HCT116 (cell line): ENCODE data around the gene IL1F10. TPM values are rescaled to one million over a fixed set of nuclear protein-coding genes. Genes with fewer than 3 reads are reported as not detected.

ENCODE experiments used
- ATAC-seq: fragments of 200-7000 bp; cut with Tn5 transposase; 2 replicates; pipeline ENCODE4 v1.9.1; 2020; ENCODE audit warnings: mild to moderate bottlenecking, moderate library complexity
- BruUV-seq: library from RNA; stranded (reverse); fragments of 400-500 nt; replicated peaks from 2 replicates; lab custom pipeline; 2021; lab: Mats Ljungman, UMichigan
- CTCF ChIA-PET: fragments of 300-600 bp; sonication (Branson Sonifier 250); formaldehyde crosslinking; loops from one replicate; lab custom pipeline; 2021; ENCODE audit warnings: antibody characterized with exemption; lab: Charles Lee
- POLR2A ChIA-PET: fragments of 300-600, 350-600 bp; sonication (Branson Sonifier 250); formaldehyde crosslinking; loops from one replicate; lab custom pipeline; 2021; ENCODE audit warnings: antibody characterized with exemption; lab: Charles Lee
- RAD21 ChIA-PET, 2 experiments: fragments of 300-600 bp; sonication (Branson Sonifier 250); formaldehyde crosslinking; loops; one replicate each; lab custom pipeline; 2023; ENCODE audit warnings: low total read pairs in 2 of 2; ENCODE audit not compliant: uncharacterized antibody in 2 of 2, unreplicated experiment in 2 of 2, low non-redundant PET in 1 of 2; lab: Charles Lee
- DNase-seq: peaks from one replicate; pipeline ENCODE4 v3.0.0-alpha.2; 2010; ENCODE audit warnings: low read depth, low spot score
- H2AFZ ChIP-seq: fragments of 200-600 bp; shearing (Covaris generic), sonication (generic); 2 replicates; pipeline ENCODE4 v1.6.1; 2017; ENCODE audit warnings: low read depth, mixed run types, mixed read lengths, antibody characterized with exemption, low read length; ENCODE audit not compliant: poor library complexity, severe bottlenecking
- H3K27ac ChIP-seq: 2 replicates; pipeline ENCODE4 v1.5.1; 2012; ENCODE audit warnings: low read depth, low read length
- H3K27me3 ChIP-seq: fragments of 200-600 bp; sonication (generic); 2 replicates; pipeline ENCODE4 v1.6.1; 2016; ENCODE audit warnings: mixed run types, low read length, mixed read lengths; ENCODE audit not compliant: insufficient read depth
- H3K36me3 ChIP-seq, 2 experiments: fragments of 200-500 bp in 1 of 2; fragments of 200-600 bp in 1 of 2; sonication (Bioruptor generic) in 1 of 2; sonication (generic) in 1 of 2; 2 replicates each; pipeline versions ENCODE4 v1.5.1 to v1.6.1; 2014 to 2016; ENCODE audit warnings: low read length in 2 of 2, inconsistent platforms in 1 of 2, mixed read lengths in 1 of 2, mixed run types in 1 of 2; ENCODE audit not compliant: insufficient read depth in 2 of 2, control insufficient read depth in 1 of 2
- H3K4me1 ChIP-seq, 2 experiments: fragments of 200-600 bp in 1 of 2; sonication (generic) in 1 of 2; 2 replicates each; pipeline versions ENCODE4 v1.5.1 to v1.6.1; 2012 to 2017; ENCODE audit warnings: low read length in 2 of 2, inconsistent platforms in 1 of 2, mild to moderate bottlenecking in 1 of 2, mixed read lengths in 1 of 2, mixed run types in 1 of 2, moderate library complexity in 1 of 2; ENCODE audit not compliant: insufficient read depth in 2 of 2, control insufficient read depth in 1 of 2
- H3K4me2 ChIP-seq: fragments of 200-600 bp; sonication (generic); 2 replicates; pipeline ENCODE4 v1.6.1; 2017; ENCODE audit warnings: mixed run types, low read length, mixed read lengths
- H3K4me3 ChIP-seq, 2 experiments: fragments of 200-600 bp in 1 of 2; sonication (generic) in 1 of 2; replicated peaks in 1 of 2; 2 replicates each; pipeline ENCODE4 v1.5.1; 2011 to 2016; ENCODE audit warnings: low read length in 2 of 2, control low read depth in 1 of 2, low read depth in 1 of 2, mild to moderate bottlenecking in 1 of 2, mixed read lengths in 1 of 2, mixed run types in 1 of 2
- H3K79me2 ChIP-seq: fragments of 200-600 bp; sonication (generic); 2 replicates; pipeline ENCODE4 v1.6.1; 2017; ENCODE audit warnings: mild to moderate bottlenecking, mixed run types, low read length, moderate library complexity, mixed read lengths; ENCODE audit not compliant: insufficient read depth
- H3K9ac ChIP-seq: fragments of 200-600 bp; sonication (generic); 2 replicates; pipeline ENCODE4 v1.6.1; 2016; ENCODE audit warnings: low read length, mixed read lengths
- H3K9me2 ChIP-seq: fragments of 200-600 bp; sonication (generic), shearing (Covaris generic); 2 replicates; pipeline ENCODE4 v1.6.1; 2017; ENCODE audit warnings: mixed run types, mild to moderate bottlenecking, moderate library complexity; ENCODE audit not compliant: insufficient read depth
- H3K9me3 ChIP-seq, 2 experiments: fragments of 200-500 bp in 1 of 2; fragments of 200-600 bp in 1 of 2; sonication (Bioruptor generic) in 1 of 2; sonication (generic) in 1 of 2; 2 replicates each; pipeline ENCODE4 v1.6.1; 2014 to 2017; ENCODE audit warnings: low read length in 2 of 2, mixed read lengths in 2 of 2, inconsistent platforms in 1 of 2, low read depth in 1 of 2, mild to moderate bottlenecking in 1 of 2, mixed run types in 1 of 2, moderate library complexity in 1 of 2; ENCODE audit not compliant: control insufficient read depth in 1 of 2, insufficient read depth in 1 of 2
- H4K20me1 ChIP-seq: fragments of 200-600 bp; sonication (generic), shearing (Covaris generic); 2 replicates; pipeline ENCODE4 v1.6.1; 2017; ENCODE audit warnings: mixed run types, mild to moderate bottlenecking, moderate library complexity; ENCODE audit not compliant: insufficient read depth
- CBX3 ChIP-seq: IDR thresholded peaks from 2 replicates; pipeline ENCODE4 v1.6.1; 2012; ENCODE audit warnings: low read depth
- POLR2A ChIP-seq: IDR thresholded peaks from 2 replicates; pipeline ENCODE4 v1.7.0; 2011; ENCODE audit warnings: borderline replicate concordance; ENCODE audit not compliant: insufficient read depth, insufficient read length; ENCODE audit errors: extremely low read depth
- RAD21 ChIP-seq: IDR thresholded peaks from 2 replicates; pipeline ENCODE4 v1.6.1; 2012; ENCODE audit warnings: low read depth, mild to moderate bottlenecking
- YY1 ChIP-seq: IDR thresholded peaks from 2 replicates; pipeline ENCODE4 v1.6.1; 2011; ENCODE audit warnings: low read length, low read depth, moderate library complexity, mild to moderate bottlenecking; ENCODE audit not compliant: insufficient replicate concordance; ENCODE audit errors: extremely low read depth
- ZFX ChIP-seq: fragments of 450-650 bp; IDR thresholded peaks from 2 replicates; pipeline ENCODE4 v1.6.1; 2017
- ZNF274 ChIP-seq: fragments of 200-500 bp; sonication (Bioruptor generic); IDR thresholded peaks from 2 replicates; pipeline ENCODE4 v1.6.1; 2014; ENCODE audit warnings: mild to moderate bottlenecking, low read depth, low read length, inconsistent platforms
- intact Hi-C: fragments of 100-400 bp; cut with micrococcal nuclease; formaldehyde crosslinking; loops from 2 replicates; pipeline ENCODE4 v1.10.0; 2022
- total RNA-seq: library from RNA; stranded (reverse); gene quantifications from one replicate; pipeline ENCODE4 v1.2.1, GENCODE V29; 2021; ENCODE audit not compliant: unreplicated experiment
- TF ChIP-seq, protein P1 (sequence below): IDR thresholded peaks from 2 replicates; pipeline ENCODE4 v1.6.1; 2012
- TF ChIP-seq, protein P2 (sequence below), 3 experiments: fragments of 200-600 bp in 1 of 3; sonication (generic) in 1 of 3; IDR thresholded peaks in 2 of 3; conservative IDR thresholded peaks in 1 of 3; 2 replicates each; pipeline ENCODE4 v1.5.1; 2012 to 2017; ENCODE audit warnings: low read depth in 2 of 3, low read length in 2 of 3, antibody characterized with exemption in 1 of 3, borderline replicate concordance in 1 of 3, control low read depth in 1 of 3, mild to moderate bottlenecking in 1 of 3, mixed read lengths in 1 of 3, mixed run types in 1 of 3, moderate library complexity in 1 of 3; ENCODE audit not compliant: insufficient read depth in 1 of 3

The IL1F10 gene
- total RNA-seq, 1 experiment from 2014 or later, result not detected

- ATAC-seq (peak; percentile 93), DNase-seq (peak; percentile 29)
- Histone ChIP-seq H3K27me3 (no peaks in the 10 kb centered on the region), H2AFZ (no peak overlapping the region), H3K9ac (no peak overlapping the region), H3K79me2 (no peaks in the 10 kb centered on the region), H3K9me2 (no peaks in the 10 kb centered on the region), H3K36me3 (no peaks in the 10 kb centered on the region), H3K4me3 (no peak overlapping the region), H4K20me1 (no peaks in the 10 kb centered on the region), H3K4me2 (no peak overlapping the region), H3K4me1 (no peaks in the 10 kb centered on the region), H3K27ac (no peak overlapping the region), H3K9me3 (0 out of 4 replicates have a peak, but pooled peaks cover 0 to 3% of the 10 kb centered on the region in 2 experiments)
- BruUV-seq, result no TSS peak
- TF ChIP-seq ZNF274, result no peak
- TF ChIP-seq RAD21, result peak; percentile 45
- TF ChIP-seq, protein P1, sequence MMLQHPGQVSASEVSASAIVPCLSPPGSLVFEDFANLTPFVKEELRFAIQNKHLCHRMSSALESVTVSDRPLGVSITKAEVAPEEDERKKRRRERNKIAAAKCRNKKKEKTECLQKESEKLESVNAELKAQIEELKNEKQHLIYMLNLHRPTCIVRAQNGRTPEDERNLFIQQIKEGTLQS, result no peak
- TF ChIP-seq POLR2A, result no peak
- TF ChIP-seq CBX3, result no peak
- TF ChIP-seq ZFX, result no peak
- TF ChIP-seq YY1, result peak; percentile 5
- TF ChIP-seq, protein P2, sequence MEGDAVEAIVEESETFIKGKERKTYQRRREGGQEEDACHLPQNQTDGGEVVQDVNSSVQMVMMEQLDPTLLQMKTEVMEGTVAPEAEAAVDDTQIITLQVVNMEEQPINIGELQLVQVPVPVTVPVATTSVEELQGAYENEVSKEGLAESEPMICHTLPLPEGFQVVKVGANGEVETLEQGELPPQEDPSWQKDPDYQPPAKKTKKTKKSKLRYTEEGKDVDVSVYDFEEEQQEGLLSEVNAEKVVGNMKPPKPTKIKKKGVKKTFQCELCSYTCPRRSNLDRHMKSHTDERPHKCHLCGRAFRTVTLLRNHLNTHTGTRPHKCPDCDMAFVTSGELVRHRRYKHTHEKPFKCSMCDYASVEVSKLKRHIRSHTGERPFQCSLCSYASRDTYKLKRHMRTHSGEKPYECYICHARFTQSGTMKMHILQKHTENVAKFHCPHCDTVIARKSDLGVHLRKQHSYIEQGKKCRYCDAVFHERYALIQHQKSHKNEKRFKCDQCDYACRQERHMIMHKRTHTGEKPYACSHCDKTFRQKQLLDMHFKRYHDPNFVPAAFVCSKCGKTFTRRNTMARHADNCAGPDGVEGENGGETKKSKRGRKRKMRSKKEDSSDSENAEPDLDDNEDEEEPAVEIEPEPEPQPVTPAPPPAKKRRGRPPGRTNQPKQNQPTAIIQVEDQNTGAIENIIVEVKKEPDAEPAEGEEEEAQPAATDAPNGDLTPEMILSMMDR (IDR thresholded peaks at IDR 0.05 in 2 of 3, conservative IDR thresholded peaks at IDR 0.05 in 1 of 3; ENCODE audit: borderline replicate concordance in 1 of 3, insufficient read depth in 1 of 3, low read depth in 2 of 3, low read length in 2 of 3), result peak; percentile 38 to 62 (median 53); a peak in 5 of 6 replicates
- RAD21 ChIA-PET, result no interaction called here
- CTCF ChIA-PET, result interaction anchor here (0.8 to 1.3 kb wide), 4 partner anchors 83 to 162 kb away, joined by 3 to 5 read pairs (median 3); no protein-coding TSS in a partner anchor
- POLR2A ChIA-PET, result no interaction called here
- intact Hi-C loops, result no loop called here
These were observed 25.9 kb upstream of the IL1F10 start for GRCh38 chr2:113041871-113042270.
